HG02943 (cell line): ENCODE measurements around the gene ARL4C.

Experiments
- ATAC-seq: cut with Tn5 transposase; IDR thresholded peaks from one replicate; pipeline ENCODE4 v1.9.1; 2021; ENCODE audit warnings: mild to moderate bottlenecking, low read depth, moderate library complexity; ENCODE audit not compliant: unreplicated experiment

The ARL4C gene

GRCh38 chr2:234502285-234502918 lies 5.5 kb upstream of the ARL4C start:
- no peak for ATAC-seq

GRCh38 chr2:234500394-234501006 lies 3.6 kb upstream of the ARL4C start:
- no peak for ATAC-seq

- no peak for ATAC-seq
Measured at GRCh38 chr2:234497594-234498235, 834 bp upstream of the ARL4C start.

GRCh38 chr2:234496055-234496834 lies 636 bp downstream of the ARL4C start:
- ATAC-seq, result no peak

GRCh38 chr2:234495251-234496054 lies 1.4 kb downstream of the ARL4C start:
- no peak for ATAC-seq

GRCh38 chr2:234494361-234495250 lies 2.3 kb downstream of the ARL4C start:
- ATAC-seq, result no peak

GRCh38 chr2:234493796-234494195 lies 3.1 kb downstream of the ARL4C start:
- no peak for ATAC-seq

GRCh38 chr2:234492717-234493485 lies 4.0 kb downstream of the ARL4C start:
- ATAC-seq, result no peak

- no peak for ATAC-seq
Measured at GRCh38 chr2:234491897-234492296, 5.0 kb downstream of the ARL4C start.

GRCh38 chr2:234491281-234491680 lies 5.6 kb downstream of the ARL4C start:
- ATAC-seq, result no peak

- no peak for ATAC-seq
Measured at GRCh38 chr2:234490271-234491091, 6.4 kb downstream of the ARL4C start.

GRCh38 chr2:234488913-234489451 lies 7.9 kb downstream of the ARL4C start:
- ATAC-seq, result peak; percentile 70

GRCh38 chr2:234488486-234488885 lies 8.4 kb downstream of the ARL4C start:
- ATAC-seq, result no peak

- no peak for ATAC-seq
Measured at GRCh38 chr2:234487356-234487755, 9.5 kb downstream of the ARL4C start.

GRCh38 chr2:234483568-234484251 lies 13.2 kb downstream of the ARL4C start:
- ATAC-seq, result peak; percentile 64

- ATAC-seq, result no peak
Measured at GRCh38 chr2:234481301-234481700, 15.6 kb downstream of the ARL4C start.

GRCh38 chr2:234480337-234480736 lies 16.5 kb downstream of the ARL4C start:
- no peak for ATAC-seq
